Esophagus mucosa (tissue), 1 donor: ENCODE data around the gene GTF2I. TPM values are rescaled to one million over a fixed set of nuclear protein-coding genes. Genes with fewer than 3 reads are reported as not detected.
"Not testable (repeated sequence)": the region's sequence is repeated elsewhere in the genome, so short reads cannot be mapped to it uniquely, and the experiment has no call there.

Experiments
- ATAC-seq: fragments of 200-7000 bp; cut with Tn5 transposase; one replicate; pipeline ENCODE4 v1.9.1; 2020
- total RNA-seq: library from RNA; stranded (reverse); gene quantifications from one replicate; pipeline ENCODE4 v1.2.4, GENCODE V29; 2023
- donor health status: DM: yes; HTN: yes; CAD: no.

Gene GTF2I
- total RNA-seq, 1 donor from 2014 or later = 130 TPM

- ATAC-seq = peak; percentile 84
These were observed 454 bp upstream of the GTF2I start for GRCh38 chr7:74656837-74657691.

- peak; percentile 75 for ATAC-seq
These were observed 873 bp downstream of the GTF2I start for GRCh38 chr7:74658178-74659004.

- not testable (repeated sequence) for ATAC-seq
These were observed 2.7 kb downstream of the GTF2I start for GRCh38 chr7:74660202-74660601.

GRCh38 chr7:74661836-74662794 is 4.6 kb downstream of the GTF2I start:
- ATAC-seq = not testable (repeated sequence)

GRCh38 chr7:74665296-74665938 is 7.9 kb downstream of the GTF2I start:
- no peak for ATAC-seq

GRCh38 chr7:74667013-74667412 is 9.5 kb downstream of the GTF2I start:
- ATAC-seq = not testable (repeated sequence)

- ATAC-seq = not testable (repeated sequence)
These were observed 10.0 kb downstream of the GTF2I start for GRCh38 chr7:74667520-74667919.

GRCh38 chr7:74671602-74672001 is 14.1 kb downstream of the GTF2I start:
- ATAC-seq = no peak

GRCh38 chr7:74672343-74672915 is 14.9 kb downstream of the GTF2I start:
- ATAC-seq = no peak

- peak; percentile 85 for ATAC-seq
These were observed 16.6 kb downstream of the GTF2I start for GRCh38 chr7:74674166-74674565.

GRCh38 chr7:74682829-74683228 is 25.3 kb downstream of the GTF2I start:
- no peak for ATAC-seq

- no peak for ATAC-seq
These were observed 26.3 kb downstream of the GTF2I start for GRCh38 chr7:74683799-74684198.

GRCh38 chr7:74684473-74684872 is 27.0 kb downstream of the GTF2I start:
- no peak for ATAC-seq

GRCh38 chr7:74684921-74685320 is 27.4 kb downstream of the GTF2I start:
- no peak for ATAC-seq

GRCh38 chr7:74690474-74690873 is 33.0 kb downstream of the GTF2I start:
- no peak for ATAC-seq

- ATAC-seq = not testable (repeated sequence)
These were observed 46.9 kb downstream of the GTF2I start for GRCh38 chr7:74704419-74704818.

GRCh38 chr7:74707238-74707637 is 49.7 kb downstream of the GTF2I start:
- ATAC-seq = no peak

GRCh38 chr7:74708569-74709275 is 51.2 kb downstream of the GTF2I start:
- ATAC-seq = no peak

- ATAC-seq = peak; percentile 29
These were observed 52.6 kb downstream of the GTF2I start for GRCh38 chr7:74709880-74710671.

GRCh38 chr7:74713567-74713966 is 56.0 kb downstream of the GTF2I start:
- ATAC-seq = no peak
